GM19238 (cell line): Measurements from ENCODE around the gene SIDT2.
"Not testable (repeated sequence)": the region's sequence is repeated elsewhere in the genome, so short reads cannot be mapped to it uniquely, and the experiment has no call there.

Source experiments
- DNase-seq: peaks from one replicate; pipeline ENCODE4 v3.0.0; 2011; ENCODE audit warnings: low spot score; ENCODE audit not compliant: insufficient read length

Gene SIDT2

GRCh38 chr11:117178210-117179034 lies at the start of gene SIDT2:
Gene SIDT2, plus strand, starts transcription at chr11:117178743. Its CDS starts 521 bp downstream, at chr11:117179264.
- DNase-seq, result peak; percentile 91

DNA sequence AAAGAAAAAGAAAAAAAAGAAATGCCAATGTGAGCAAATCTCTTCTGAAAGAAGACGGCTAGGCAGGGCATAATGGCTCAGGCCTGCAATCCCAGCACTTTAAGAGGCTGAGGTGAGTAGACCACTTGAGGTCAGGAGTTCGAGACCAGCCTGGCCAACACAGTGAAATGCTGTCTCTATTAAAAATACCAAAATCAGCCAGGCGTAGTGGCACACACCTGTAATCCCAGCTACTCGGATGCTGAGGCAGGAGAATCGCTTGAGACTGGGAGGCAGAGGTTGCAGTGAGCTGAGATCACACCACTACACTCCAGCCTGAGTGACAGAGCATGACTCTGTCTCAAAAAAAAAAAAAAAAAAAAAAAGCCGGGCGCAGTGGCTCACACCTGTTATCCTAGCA lies 48.1 kb upstream of the SIDT2 start:
- DNase-seq, result not testable (repeated sequence)

DNA sequence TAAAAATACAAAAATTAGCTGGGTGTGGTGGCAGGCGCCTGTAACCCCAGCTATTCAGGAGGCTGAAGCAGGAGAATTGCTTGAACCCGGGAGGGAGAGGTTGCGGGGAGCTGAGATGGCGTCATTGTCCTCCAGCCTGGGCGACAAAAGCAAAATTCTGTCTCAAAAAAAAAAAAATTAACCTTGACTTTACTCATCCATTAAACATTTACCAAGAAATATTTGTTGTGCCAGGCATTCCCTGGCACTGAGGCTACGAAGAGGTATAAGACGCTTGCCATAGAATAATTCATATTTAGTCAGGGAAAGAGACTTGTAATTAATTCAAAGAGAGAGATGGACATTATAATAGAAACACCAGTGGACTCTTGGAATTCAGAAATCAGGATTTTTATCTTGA lies 47.7 kb upstream of the SIDT2 start:
- no peak for DNase-seq

DNA sequence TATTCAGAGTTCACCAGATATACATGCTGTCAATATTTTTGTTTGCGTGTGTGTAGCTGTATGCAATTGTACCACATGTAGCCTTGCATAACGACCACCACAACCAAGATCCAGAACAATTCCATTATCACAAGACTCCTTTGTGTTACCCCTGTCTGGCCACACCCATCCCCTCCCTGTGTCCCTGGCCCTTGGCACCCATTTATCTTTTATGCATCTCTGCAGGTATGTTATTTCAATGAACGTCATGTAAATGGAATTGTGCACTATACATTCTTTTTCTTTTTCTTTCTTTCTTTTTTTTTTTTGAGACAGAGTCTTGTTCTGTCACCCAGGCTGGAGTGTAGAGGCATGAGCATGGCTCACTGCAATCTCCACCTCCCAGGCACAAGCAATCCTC lies 44.1 kb upstream of the SIDT2 start:
- DNase-seq, result no peak

DNA sequence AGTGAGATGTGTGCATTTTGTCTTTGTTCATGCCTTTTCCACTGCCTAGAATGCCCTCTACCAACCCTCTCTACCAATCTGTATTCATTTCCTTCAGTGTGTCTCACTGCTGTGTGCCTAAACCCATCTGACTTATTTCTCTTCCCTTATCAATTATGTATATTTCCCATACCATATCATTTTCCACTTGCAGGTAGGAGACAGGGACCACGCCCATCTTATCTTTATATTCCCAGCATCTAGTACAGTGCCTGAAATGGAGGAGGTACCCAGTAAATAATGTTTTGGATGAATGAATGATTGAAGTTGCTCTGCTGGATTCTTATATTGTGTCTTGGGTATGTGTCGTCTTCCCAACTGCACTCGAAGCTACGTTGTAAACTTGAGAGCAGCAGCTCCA lies 43.6 kb upstream of the SIDT2 start:
- DNase-seq, result not testable (repeated sequence)

DNA sequence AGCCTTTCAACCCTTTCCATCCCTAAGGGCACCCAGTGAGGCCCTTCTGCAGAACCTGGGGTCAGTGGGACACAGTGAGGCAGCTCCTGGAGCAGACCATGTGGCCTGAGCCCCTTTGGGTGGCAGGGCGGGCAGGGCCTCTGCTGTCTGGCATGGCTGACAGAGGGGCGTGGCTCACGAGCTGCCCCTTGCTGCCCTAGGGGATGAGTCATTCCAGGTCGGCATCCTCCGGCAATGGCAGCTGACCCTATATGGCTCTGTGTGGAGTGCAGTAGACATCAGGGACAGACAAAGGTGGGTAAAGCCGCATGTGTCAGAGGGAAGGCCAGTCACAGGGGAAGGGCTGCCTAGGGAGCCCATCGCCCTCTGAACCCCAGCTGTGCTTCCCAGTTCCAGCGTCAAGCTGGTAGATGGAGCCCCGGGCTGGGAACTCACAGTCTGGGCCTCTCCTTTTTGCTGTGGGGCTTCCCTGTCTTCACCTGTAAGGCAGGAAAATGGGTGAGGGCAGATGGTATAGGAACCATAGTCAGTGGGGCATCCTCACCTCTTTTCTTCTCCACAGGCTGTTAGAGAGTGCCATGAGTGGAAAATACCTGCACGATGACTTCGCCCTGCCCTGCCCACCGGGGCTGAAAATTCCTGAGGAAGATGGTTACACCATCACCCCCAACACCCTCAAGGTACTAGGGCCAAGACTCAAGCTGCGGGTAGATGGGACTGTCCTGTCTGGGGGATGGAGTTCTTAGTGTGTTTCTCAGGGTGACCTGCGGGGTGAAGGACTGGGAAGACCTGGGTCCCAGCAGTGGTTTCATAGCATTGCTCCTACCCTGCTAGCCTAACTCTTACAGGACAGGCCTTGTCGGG lies 41.1 kb upstream of the SIDT2 start:
- DNase-seq, result not testable (repeated sequence)

GRCh38 chr11:117143390-117143789 lies 35.2 kb upstream of the SIDT2 start:
- no peak for DNase-seq

DNA sequence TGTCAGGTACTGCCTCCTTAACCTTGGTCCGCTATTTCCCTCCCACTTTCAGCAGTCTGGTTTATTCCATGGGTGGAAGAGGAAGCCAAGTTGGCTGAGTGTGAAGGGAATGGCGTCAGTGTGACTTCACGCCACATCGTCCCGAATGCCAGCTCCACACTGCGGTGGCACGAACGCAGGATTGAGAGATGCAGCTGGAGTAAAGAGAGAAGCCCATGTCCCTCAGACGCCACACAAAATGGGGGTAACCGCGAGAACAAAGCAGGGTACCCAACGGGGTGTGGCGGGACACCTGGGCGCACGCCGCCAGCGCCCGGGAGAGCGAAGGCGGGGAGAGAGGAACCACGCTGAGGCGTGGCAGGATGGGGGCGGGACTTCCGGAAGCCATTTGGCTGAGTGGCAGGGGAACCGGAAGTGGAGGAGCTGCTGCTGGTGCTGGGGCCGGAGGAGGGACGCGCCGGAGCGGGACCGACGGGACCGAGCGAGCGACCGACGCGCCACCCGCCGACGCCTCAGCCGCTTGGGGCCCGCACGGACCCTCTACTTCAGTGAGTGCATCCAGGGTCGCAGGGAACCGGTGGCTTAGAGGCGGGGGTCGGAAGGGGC lies 34.6 kb upstream of the SIDT2 start, which contains the start of gene PAFAH1B2:
Gene PAFAH1B2 (plus strand): TSS at position 417 of the 606 bp plus-strand sequence. CDS start 8,161 bp downstream, outside the sequence.
- peak; percentile 99 for DNase-seq

- DNase-seq, result peak; percentile 37
Measured at GRCh38 chr11:117144477-117145392, 33.8 kb upstream of the SIDT2 start.

GRCh38 chr11:117145393-117145761 lies 33.2 kb upstream of the SIDT2 start:
- DNase-seq, result no peak

GRCh38 chr11:117146521-117146920 lies 32.0 kb upstream of the SIDT2 start:
- no peak for DNase-seq

DNA sequence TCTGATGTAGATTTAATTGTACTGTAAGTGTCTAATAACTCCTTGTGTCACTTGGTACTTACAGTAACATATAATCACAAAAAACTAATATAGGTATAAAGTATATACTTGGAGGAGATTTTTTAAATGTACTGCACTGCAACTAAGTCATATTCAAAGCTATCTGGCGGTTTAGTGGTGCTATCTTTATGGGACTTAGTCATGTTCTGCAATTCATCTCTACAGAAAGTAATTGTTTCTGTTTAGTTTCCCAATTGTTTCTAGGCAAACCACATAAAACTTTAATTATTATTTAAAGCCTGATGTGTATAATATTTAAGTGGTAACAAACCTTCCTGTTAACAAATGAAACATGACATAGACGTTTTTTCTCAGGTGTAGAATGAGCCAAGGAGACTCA lies 26.5 kb upstream of the SIDT2 start:
- DNase-seq, result no peak

DNA sequence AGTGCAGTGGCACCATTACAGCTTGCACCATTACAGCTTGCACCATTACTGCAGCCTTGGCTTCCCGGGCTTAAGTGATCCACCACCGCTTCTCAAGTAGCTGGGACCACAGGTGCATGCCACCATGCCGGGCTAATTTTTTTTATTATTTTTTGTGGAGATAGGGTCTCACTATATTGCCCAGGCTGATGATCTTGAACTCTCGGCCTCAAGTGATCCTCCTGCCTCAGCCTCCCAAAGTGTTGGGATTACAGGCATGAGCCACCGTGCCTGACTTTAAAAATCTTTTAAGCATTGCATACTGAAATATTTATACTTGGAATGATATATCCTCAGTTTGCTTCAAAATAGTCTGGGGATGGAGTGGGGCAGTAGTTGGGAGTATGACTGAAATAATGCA lies 24.1 kb upstream of the SIDT2 start:
- DNase-seq, result no peak

DNA sequence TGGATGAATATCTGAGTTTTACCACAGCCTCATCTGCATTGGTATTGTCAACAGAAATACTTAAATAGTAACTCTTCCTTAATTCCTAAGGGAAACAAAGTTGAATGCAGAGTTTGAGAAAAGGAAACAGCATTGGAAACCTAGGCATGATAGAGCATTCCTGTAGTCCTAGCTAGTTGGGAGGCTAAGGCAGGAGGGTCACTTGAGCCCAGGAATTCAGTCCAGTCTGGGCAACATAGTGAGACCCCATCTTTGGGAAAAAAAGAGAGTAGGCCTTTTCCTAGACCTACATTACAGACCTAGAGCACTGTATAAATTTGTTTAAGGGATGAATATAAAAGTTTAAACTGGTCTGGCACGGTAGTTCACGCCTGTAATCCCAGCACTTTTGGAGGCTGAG lies 21.0 kb upstream of the SIDT2 start:
- DNase-seq, result no peak

- no peak for DNase-seq
Measured at GRCh38 chr11:117159892-117160291, 18.7 kb upstream of the SIDT2 start.

GRCh38 chr11:117160826-117161225 lies 17.7 kb upstream of the SIDT2 start:
- DNase-seq, result no peak

GRCh38 chr11:117166491-117166890 lies 12.1 kb upstream of the SIDT2 start:
- DNase-seq, result no peak

- no peak for DNase-seq
Measured at GRCh38 chr11:117169736-117170135, 8.8 kb upstream of the SIDT2 start.

DNA sequence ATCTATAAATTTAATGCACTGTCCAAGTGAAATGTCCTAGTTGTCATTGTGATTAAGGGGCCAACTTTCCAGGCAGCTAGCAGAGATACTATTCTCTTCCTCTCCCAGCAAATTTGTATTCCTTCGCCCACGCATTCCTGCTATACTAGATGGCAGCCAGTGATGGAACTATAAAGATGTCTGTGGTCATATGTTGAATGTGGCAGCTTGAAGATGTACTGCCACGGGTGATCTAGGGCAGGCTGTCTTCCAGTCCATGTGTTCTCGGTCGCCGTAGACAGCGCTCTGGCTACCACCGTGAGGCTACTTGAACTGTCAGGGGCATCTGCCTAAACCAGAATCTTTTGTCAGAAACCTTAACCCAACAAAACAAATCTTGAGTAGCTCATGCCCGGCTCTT lies 8.3 kb upstream of the SIDT2 start:
- no peak for DNase-seq

DNA sequence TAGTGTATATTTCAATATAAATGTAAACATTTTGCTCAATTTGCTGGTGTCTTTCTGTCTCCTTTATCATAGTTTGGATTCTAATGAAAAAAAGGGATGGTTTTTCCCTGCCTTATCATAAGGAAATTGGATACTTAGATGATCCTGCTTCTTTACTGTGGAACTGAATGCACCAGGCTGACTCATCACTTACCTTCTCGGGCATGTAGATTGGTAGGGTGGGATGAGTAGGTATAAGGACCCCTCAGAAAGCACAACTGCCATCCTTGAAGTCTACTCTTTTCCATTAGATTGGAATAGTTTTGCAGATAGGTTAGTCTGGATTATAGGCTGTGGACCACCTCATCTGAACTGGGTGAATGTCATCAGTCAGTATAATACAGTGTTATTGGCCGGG lies 7.5 kb upstream of the SIDT2 start:
- no peak for DNase-seq
